VCaP (cell line): ENCODE results near the gene IL17RD.

Source experiments
- H3K27ac ChIP-seq: fragments of 450-650 bp; 2 replicates; pipeline ENCODE4 v1.5.1; 2017
- TF ChIP-seq, protein P1 (sequence below): fragments of 450-650 bp; conservative IDR thresholded peaks from 2 replicates; pipeline ENCODE4 v1.5.1; 2017; ENCODE audit warnings: mild to moderate bottlenecking, moderate library complexity

The IL17RD gene

DNA sequence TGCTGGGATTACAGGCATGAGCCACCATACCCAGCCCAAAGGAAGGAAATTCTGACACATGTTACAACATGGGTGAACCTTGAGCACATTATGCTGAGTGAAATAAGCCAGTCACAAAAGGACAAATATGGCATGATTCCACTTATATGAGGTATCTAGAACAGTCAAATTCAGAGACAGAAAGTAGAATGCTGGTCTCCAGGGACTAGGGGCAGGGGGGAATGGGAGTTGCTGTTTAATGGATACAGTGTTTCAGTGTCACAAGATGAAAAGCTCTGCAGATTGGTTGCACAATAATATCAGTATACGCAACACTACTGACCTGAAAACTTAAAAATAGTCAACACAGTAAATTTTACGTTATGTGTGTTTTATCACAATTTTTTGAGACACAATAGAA is 100.6 kb downstream of the IL17RD start:
- TF ChIP-seq, protein P1, sequence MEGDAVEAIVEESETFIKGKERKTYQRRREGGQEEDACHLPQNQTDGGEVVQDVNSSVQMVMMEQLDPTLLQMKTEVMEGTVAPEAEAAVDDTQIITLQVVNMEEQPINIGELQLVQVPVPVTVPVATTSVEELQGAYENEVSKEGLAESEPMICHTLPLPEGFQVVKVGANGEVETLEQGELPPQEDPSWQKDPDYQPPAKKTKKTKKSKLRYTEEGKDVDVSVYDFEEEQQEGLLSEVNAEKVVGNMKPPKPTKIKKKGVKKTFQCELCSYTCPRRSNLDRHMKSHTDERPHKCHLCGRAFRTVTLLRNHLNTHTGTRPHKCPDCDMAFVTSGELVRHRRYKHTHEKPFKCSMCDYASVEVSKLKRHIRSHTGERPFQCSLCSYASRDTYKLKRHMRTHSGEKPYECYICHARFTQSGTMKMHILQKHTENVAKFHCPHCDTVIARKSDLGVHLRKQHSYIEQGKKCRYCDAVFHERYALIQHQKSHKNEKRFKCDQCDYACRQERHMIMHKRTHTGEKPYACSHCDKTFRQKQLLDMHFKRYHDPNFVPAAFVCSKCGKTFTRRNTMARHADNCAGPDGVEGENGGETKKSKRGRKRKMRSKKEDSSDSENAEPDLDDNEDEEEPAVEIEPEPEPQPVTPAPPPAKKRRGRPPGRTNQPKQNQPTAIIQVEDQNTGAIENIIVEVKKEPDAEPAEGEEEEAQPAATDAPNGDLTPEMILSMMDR: no peak
- H3K27ac ChIP-seq: no peak overlapping the region

DNA sequence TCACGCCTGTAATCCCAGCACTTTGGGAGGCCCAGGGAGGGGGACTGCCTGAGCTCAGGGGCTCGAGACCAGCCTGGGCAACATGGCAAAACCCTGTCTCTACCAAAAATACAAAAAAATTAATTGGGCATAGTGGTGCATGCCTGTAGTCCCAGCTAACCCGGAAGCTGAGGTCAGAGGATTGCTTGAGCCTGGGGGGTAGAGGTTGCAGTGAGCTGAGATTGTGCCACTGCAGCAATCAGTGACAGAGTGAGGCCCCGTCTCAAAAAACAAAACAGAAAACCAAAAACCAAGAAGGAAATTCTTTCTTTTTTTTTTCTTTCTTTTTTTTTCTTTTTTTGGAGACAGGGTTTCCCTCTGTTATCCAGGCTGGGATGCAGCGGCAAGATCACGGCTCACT is 101.2 kb downstream of the IL17RD start:
- TF ChIP-seq, protein P1: no peak
- H3K27ac ChIP-seq: no peak overlapping the region

DNA sequence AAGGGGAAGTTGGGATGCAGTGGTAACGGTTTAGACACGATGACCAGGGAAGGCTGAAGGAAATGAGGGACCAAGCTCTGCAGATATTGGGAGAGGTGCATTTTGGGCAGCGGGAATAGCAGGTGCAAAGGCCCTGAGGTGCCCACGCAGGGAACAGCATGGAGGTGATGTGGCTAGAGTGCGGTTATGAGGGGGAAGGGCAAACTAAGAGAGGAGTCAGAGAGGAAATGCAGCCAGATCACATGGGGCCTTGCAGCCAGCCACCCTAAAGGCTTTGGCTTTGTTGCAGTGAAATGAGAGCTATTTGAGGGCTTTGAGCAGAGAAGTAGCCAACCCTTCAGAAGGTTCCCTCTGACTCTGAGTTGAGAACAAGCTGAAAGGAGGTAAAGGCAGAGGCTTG is 102.1 kb downstream of the IL17RD start:
- TF ChIP-seq, protein P1: no peak
- H3K27ac ChIP-seq: no peak overlapping the region

DNA sequence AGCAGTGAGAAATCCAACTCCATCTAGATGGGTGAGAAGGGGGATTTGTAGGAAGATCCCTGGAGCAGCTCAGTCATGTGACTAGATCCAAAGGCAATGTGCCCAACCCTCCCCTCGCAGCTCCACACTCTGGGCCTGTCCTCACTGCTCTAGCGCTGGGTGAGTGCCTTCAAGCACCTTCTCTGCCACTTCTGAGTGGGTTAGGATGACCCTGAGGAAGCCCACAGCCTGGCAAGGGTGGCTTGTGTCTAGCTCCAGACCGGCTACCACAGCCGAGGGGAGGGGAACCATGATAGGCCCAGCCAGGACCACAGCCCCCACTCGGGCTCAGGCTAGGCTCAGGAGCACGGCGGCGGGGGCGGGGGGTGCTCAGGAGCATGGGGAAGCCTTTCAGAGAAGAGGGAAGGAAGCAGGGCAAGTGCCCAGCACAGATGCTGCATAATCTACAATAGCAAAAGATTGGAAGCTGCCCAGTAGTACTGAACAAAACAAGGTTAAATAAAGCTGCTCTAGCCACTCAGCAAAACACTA is 103.0 kb downstream of the IL17RD start:
- TF ChIP-seq, protein P1: no peak
- no peak overlapping the region; the same call in 1 of the 2 replicates for H3K27ac ChIP-seq

DNA sequence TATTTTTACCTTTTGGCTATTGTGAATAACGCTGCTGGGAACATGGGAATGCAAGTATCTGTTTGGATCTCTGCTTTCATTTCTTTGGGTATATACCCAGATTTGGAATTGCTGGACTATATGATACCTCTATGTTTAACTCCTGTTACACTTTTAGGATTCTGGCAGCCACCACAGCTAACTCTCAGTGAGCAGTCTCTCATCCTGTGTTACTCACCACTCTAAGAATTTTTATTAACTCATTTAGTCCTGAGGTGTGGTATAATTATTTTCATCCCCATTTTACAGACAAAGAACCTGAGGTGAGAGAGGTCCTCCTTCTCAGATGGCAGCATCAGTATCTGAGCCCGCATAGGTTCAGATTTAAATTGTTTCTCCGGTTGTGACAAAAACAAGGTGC is 103.6 kb downstream of the IL17RD start:
- H3K27ac ChIP-seq: no peak overlapping the region; the same call in 1 of the 2 replicates

DNA sequence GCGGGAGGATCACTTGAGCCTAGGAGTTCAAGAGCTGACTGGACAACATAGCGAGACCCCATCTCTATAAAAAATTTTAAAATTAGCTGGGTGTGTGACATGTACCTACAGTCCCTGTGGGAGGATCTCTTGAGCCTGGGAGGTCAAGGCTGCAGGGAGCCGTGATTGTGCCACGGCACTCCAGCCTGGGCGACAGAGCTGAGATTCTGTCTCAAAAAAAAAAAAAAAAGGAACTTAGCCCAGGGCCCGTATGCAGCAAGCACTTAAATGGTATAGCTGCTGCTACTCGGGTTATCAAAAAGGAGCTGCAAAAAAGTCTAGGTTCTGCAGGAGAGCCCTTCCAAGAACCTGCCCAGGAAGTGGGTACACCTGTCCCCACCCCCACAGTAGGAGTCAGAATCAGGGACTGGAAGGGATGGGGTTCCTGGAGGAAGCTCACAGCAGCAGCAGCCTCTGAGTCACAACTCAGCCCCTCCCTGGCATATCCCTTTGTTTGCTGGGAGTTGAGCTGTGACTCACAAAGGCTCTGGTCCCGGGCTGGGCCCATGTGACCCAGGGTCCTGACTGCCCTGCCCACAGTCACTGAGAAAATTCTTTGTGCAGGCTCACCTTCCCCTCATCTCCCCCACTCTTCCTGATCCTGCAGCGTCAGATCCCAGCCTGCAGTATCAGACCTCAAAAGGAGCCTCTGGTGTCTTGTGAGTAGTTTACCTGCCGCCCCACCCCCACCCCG is 104.9 kb downstream of the IL17RD start, which contains the start of gene SPATA12:
TSS of gene SPATA12 (plus strand) at position 576 of the 733 bp plus-strand sequence. CDS start 13,031 bp downstream, outside the sequence.
- TF ChIP-seq, protein P1: no peak
- H3K27ac ChIP-seq: peak within 1 kb of the TSS; percentile 8; the same call in 1 of the 2 replicates

More for the DNA sequence above, 103.6 kb downstream of the IL17RD start:
- TF ChIP-seq, protein P1: no peak

DNA sequence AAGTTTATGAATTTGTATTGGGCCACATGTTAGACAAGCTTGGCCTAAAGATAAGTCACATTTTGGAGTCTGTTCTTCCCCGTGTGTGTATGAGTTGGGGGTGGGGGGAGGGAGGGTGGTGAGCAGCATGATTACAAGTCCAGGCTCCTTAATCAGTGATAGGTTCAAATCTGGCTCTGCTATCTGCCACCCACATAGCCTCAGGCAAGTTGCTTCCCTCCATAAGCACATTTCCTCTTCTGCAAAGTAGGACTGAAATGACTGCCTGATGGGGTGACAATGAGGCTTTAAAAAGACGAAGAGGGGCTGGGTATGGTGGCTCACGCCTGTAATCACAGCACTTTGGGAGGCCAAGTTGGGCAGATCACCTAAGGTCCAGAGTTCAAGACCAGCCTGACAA is 105.7 kb downstream of the IL17RD start:
- TF ChIP-seq, protein P1: no peak
- H3K27ac ChIP-seq: no peak overlapping the region
